ENCODE data around the gene TFB2M. TPM values are rescaled to one million over a fixed set of nuclear protein-coding genes. Genes with fewer than 3 reads are reported as not detected.

TFB2M gene
- total RNA-seq = 15.1 and 17.2 TPM in 2 replicates

GRCh38 chr1:246566128-246566812 lies at the start of gene TFB2M, which contains the start of gene CNST:
Gene TFB2M, minus strand, starts transcription at chr1:246566261. Its CDS starts 123 bp downstream, at chr1:246566138.
Gene CNST, plus strand, starts transcription at chr1:246566456. Its CDS starts 25,107 bp downstream, at chr1:246591563.

GRCh38 chr1:246506674-246507481 lies 59.2 kb downstream of the TFB2M start, which contains the start of gene SMYD3:
Gene SMYD3, minus strand, starts transcription at chr1:246507279.

Other genes starting within 250 kb of the TFB2M start
- gene SMYD3, start 59.0 kb downstream of the TFB2M start, total RNA-seq = 99.9 and 104 TPM in 2 replicates
- 21.1 and 34.1 TPM in 2 replicates for gene CNST, start 195 bp upstream of the TFB2M start, total RNA-seq
- 42.5 and 44.5 TPM in 2 replicates for gene SCCPDH, start 158.1 kb upstream of the TFB2M start, total RNA-seq

All from smooth muscle cell of the umbilical artery (primary cell).